Measurements from ENCODE around the gene HEATR5A. TPM values are rescaled to one million over a fixed set of nuclear protein-coding genes. Genes with fewer than 3 reads are reported as not detected.

HEATR5A gene
- total RNA-seq, 5 donors from 2014 or later (not counting 1 experiment from before 2014, with no cell fraction given), result 7.5 to 13.2 (median 13.0) TPM

DNA sequence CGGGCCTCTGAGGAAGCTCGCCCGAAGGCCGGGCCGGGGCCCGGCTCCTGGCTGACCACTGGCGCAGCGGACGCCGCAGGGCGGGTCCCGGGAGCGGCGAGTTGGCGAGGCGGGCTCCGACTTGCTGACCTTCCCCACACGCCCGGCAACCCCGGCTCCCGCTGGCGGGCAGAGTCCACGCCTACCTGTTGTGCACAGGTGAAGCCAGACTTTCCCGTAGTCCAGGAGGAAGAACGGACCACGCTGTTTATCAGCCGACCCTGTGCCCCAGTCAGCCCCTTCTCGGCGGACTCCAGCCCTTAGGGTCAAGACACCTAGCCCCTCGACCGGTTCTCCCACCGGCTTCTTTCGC, 407 bp downstream of the HEATR5A start:
- no peaks in the 10 kb centered on the region for H3K9me3 ChIP-seq
- 0% methylated on average over 33 of the region's 33 CpGs for WGBS (ENCODE audit: insufficient coverage)
- CTCF ChIA-PET, result interaction anchor here (0.8 to 2.1 kb wide), 7 partner anchors 14 to 797 kb away, joined by 3 to 17 read pairs (median 3); partner anchors contain the start of gene DTD2 (in 1 of the 2)
- Mint-ChIP-seq H3K9me3 (no peaks in the 10 kb centered on the region), H3K27me3 (no peaks in the 10 kb centered on the region), H3K36me3 (no peaks in the 10 kb centered on the region), H3K4me3 (peak overlapping the region; percentile 94 to 98 (median 96)), H3K27ac (peak overlapping the region in 1 of 2 donors; percentile 94), H3K4me1 (peaks cover 20 to 34% (median 26%) of the 10 kb centered on the region in 3 donors)
- H3K36me3 ChIP-seq (ENCODE audit: control insufficient read depth in 2 of 2, extremely low read depth in 1 of 2, insufficient read depth in 1 of 2, low read length in 1 of 2), result no peaks in the 10 kb centered on the region
- peak overlapping the region; percentile 94 to 98 for H3K4me3 ChIP-seq (ENCODE audit: control insufficient read depth in 1 of 2, extremely low read depth in 1 of 2, low read length in 1 of 2)
- ATAC-seq (replicated peaks in 1 of 4) (peak; percentile 19 to 25 (median 22)), DNase-seq (peak in 9 of 35 experiments; percentile 0 to 25 (median 2))
- peaks cover 3% of the 10 kb centered on the region in 2 experiments for H3K4me1 ChIP-seq (ENCODE audit: control insufficient read depth in 1 of 2, extremely low read depth in 1 of 2, insufficient read depth in 2 of 2, low read length in 2 of 2)
- H3K27ac ChIP-seq (ENCODE audit: low read length), result peak overlapping the region; percentile 57
- no peaks in the 10 kb centered on the region for H3K27me3 ChIP-seq (replicated peaks in 1 of 2; ENCODE audit: control insufficient read depth in 2 of 2, extremely low read depth in 1 of 2, insufficient read depth in 2 of 2, low read length in 1 of 2)
- POLR2A ChIA-PET, result interaction anchor here (1.0 to 1.3 kb wide), 5 partner anchors 9 to 783 kb away, joined by 3 to 12 read pairs (median 5); partner anchors contain the start of genes DTD2 (in 1 of the 2), NUBPL (in 1 of the 2) and RNU6-8 (in 1 of the 2)

DNA sequence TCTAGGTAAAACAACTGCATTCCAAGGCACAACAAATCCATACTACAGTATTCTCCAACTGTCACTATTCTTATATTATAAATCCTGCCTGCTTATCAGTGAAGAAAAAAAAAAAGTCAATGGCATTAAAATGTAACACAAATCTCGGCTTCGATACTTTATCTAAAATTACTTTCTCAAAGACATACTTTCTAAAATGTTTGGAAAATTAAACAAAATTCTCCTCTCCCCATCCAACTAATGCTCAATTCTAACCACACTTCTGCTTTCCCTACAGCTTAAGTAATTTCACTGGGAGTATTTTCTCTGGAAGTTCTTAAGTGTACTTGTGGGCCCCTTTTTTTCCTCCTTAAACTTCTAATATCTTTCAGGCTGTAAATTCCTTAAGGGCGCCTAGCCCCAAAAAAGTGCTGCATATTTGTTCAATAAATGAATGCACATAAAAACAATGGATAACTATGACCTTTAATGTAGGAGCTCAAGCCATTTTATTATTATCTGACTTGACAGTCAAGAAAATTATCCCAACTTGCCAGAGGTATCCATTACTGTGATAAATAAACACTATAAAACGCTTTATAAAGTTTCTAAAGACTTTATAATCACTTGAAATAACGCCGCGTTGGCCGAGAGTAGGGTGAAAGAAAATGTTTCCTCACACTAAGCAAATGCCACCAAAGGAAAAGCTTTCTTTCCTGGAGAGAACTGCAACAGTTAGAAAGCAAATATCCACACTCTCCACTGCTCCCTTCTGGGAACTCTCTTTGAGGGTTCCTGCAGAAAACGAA, 977 bp downstream of the HEATR5A start:
- ChIA-PET CTCF (interaction anchor here (0.6 to 2.1 kb wide), 5 partner anchors 15 to 797 kb away, joined by 3 to 17 read pairs (median 3); partner anchors contain the start of gene DTD2 (in 1 of the 2)), POLR2A (interaction anchor here (0.6 to 1.3 kb wide), 4 partner anchors 31 to 790 kb away, joined by 3 to 7 read pairs (median 3); partner anchors contain the start of gene RNU6-8 (in 1 of the 2))
- peak overlapping the region; percentile 94 to 98 for H3K4me3 ChIP-seq (ENCODE audit: control insufficient read depth in 1 of 2, extremely low read depth in 1 of 2, low read length in 1 of 2)
- ATAC-seq (replicated peaks in 1 of 4) (no peak), DNase-seq (no peak)
- H3K36me3 Mint-ChIP-seq, result no peaks in the 10 kb centered on the region
- WGBS (ENCODE audit: insufficient coverage), result 0% methylated on average over 1 of the region's 9 CpGs
- H3K4me1 ChIP-seq (ENCODE audit: control insufficient read depth in 1 of 2, extremely low read depth in 1 of 2, insufficient read depth in 2 of 2, low read length in 2 of 2), result peaks cover 3% of the 10 kb centered on the region in 2 experiments
- no peak overlapping the region for H3K27ac Mint-ChIP-seq
- H3K4me1 Mint-ChIP-seq, result peaks cover 25 to 37% (median 26%) of the 10 kb centered on the region in 3 donors
- H3K27me3 ChIP-seq (replicated peaks in 1 of 2; ENCODE audit: control insufficient read depth in 2 of 2, extremely low read depth in 1 of 2, insufficient read depth in 2 of 2, low read length in 1 of 2), result no peaks in the 10 kb centered on the region
- no peaks in the 10 kb centered on the region for H3K27me3 Mint-ChIP-seq
- H3K4me3 Mint-ChIP-seq, result peak overlapping the region; percentile 94 to 98 (median 96)
- no peaks in the 10 kb centered on the region for H3K36me3 ChIP-seq (ENCODE audit: control insufficient read depth in 2 of 2, extremely low read depth in 1 of 2, insufficient read depth in 1 of 2, low read length in 1 of 2)
- H3K9me3 ChIP-seq, result no peaks in the 10 kb centered on the region
- no peaks in the 10 kb centered on the region for H3K9me3 Mint-ChIP-seq
- H3K27ac ChIP-seq (ENCODE audit: low read length), result no peak overlapping the region

DNA sequence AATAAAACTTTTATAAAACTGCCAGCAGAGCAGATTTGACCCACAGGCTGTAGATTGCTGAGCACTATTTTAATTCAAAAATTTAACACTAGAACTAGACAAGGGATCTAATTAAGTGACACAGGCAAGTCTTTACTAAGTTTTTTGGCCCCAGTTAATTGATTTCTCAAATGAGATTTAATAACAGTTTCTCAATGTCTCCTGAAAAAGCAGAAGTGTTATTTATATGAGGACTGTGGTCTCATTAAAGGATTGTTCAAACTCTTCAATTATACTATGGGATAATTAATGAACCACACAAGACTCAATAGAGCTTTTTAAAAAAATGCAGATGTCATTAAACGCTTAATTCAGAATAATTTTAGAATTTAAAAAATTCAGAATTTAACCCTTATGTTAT, 1.9 kb downstream of the HEATR5A start:
- WGBS (ENCODE audit: insufficient coverage), result no CpG with 5 or more reads among the region's 1 CpG
- ATAC-seq (replicated peaks in 1 of 4), result no peak
- Mint-ChIP-seq H3K9me3 (no peaks in the 10 kb centered on the region), H3K27ac (no peak overlapping the region), H3K27me3 (no peaks in the 10 kb centered on the region), H3K4me1 (peaks cover 30 to 43% (median 32%) of the 10 kb centered on the region in 3 donors), H3K36me3 (no peaks in the 10 kb centered on the region), H3K4me3 (no peak overlapping the region)
- DNase-seq, result no peak
- no peak overlapping the region for H3K27ac ChIP-seq (ENCODE audit: low read length)
- H3K27me3 ChIP-seq (replicated peaks in 1 of 2; ENCODE audit: control insufficient read depth in 2 of 2, extremely low read depth in 1 of 2, insufficient read depth in 2 of 2, low read length in 1 of 2), result no peaks in the 10 kb centered on the region
- no peak overlapping the region for H3K4me3 ChIP-seq (ENCODE audit: control insufficient read depth in 1 of 2, extremely low read depth in 1 of 2, low read length in 1 of 2)
- no peaks in the 10 kb centered on the region for H3K9me3 ChIP-seq
- ChIA-PET CTCF (no interaction called here), POLR2A (no interaction called here)
- peaks cover 3% of the 10 kb centered on the region in 2 experiments for H3K4me1 ChIP-seq (ENCODE audit: control insufficient read depth in 1 of 2, extremely low read depth in 1 of 2, insufficient read depth in 2 of 2, low read length in 2 of 2)
- no peaks in the 10 kb centered on the region for H3K36me3 ChIP-seq (ENCODE audit: control insufficient read depth in 2 of 2, extremely low read depth in 1 of 2, insufficient read depth in 1 of 2, low read length in 1 of 2)

DNA sequence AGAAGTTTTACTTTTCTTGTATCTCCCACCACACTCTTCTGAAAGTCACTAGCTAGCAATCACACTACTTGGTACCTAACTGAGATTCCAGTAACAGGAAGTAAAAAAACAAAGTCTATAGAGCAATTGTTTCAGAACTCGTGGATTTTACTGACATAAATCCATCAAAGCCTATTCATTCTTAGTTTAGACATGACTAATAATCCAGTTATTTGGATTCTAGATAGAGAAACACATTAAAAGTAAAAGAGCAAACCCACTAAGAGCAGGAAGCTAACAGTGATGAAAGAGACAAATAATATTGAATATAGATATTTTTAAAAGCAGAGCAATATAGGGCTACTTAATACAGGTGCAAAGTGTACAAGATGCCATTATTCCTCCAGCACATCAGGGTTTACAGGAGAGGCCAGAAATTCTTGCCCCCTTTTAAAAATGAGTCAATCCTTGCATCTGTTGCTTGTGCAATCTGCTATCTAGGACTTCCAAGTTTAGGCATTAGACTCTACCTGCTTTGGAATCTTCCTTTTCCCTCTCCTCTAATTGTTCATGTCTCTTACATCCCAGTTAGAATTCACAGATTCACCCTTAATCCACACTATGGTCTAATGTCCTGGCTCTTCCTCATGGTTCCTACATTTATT, 6.0 kb downstream of the HEATR5A start:
- Histone ChIP-seq H3K9me3 (no peaks in the 10 kb centered on the region), H3K27ac (ENCODE audit: low read length) (no peak overlapping the region), H3K4me3 (ENCODE audit: control insufficient read depth in 1 of 2, extremely low read depth in 1 of 2, low read length in 1 of 2) (no peak overlapping the region), H3K36me3 (ENCODE audit: control insufficient read depth in 2 of 2, extremely low read depth in 1 of 2, insufficient read depth in 1 of 2, low read length in 1 of 2) (no peaks in the 10 kb centered on the region), H3K4me1 (ENCODE audit: control insufficient read depth in 1 of 2, extremely low read depth in 1 of 2, insufficient read depth in 2 of 2, low read length in 2 of 2) (peaks cover 0 to under 1% of the 10 kb centered on the region in 2 experiments), H3K27me3 (replicated peaks in 1 of 2; ENCODE audit: control insufficient read depth in 2 of 2, extremely low read depth in 1 of 2, insufficient read depth in 2 of 2, low read length in 1 of 2) (no peaks in the 10 kb centered on the region)
- H3K36me3 Mint-ChIP-seq, result peaks cover 6% of the 10 kb centered on the region
- no CpG with 5 or more reads among the region's 1 CpG for WGBS (ENCODE audit: insufficient coverage)
- POLR2A ChIA-PET, result interaction anchor here in 1 of 2 donors (0.5 kb wide), 1 partner anchor 439 kb away, joined by 4 read pairs; no protein-coding TSS in a partner anchor
- H3K27ac Mint-ChIP-seq, result no peak overlapping the region
- DNase-seq, result no peak
- H3K9me3 Mint-ChIP-seq, result no peaks in the 10 kb centered on the region
- peaks cover 20 to 37% (median 21%) of the 10 kb centered on the region in 3 donors for H3K4me1 Mint-ChIP-seq
- ATAC-seq (replicated peaks in 1 of 4), result no peak
- H3K27me3 Mint-ChIP-seq, result no peaks in the 10 kb centered on the region
- no peak overlapping the region for H3K4me3 Mint-ChIP-seq
- CTCF ChIA-PET, result interaction anchor here in 1 of 2 donors (0.6 kb wide), 1 partner anchor 519 kb away, joined by 4 read pairs; no protein-coding TSS in a partner anchor

GRCh38 chr14:31411218-31411727, 9.1 kb downstream of the HEATR5A start:
- CTCF ChIA-PET, result no interaction called here
- no peak overlapping the region for H3K4me3 Mint-ChIP-seq
- H3K27ac Mint-ChIP-seq, result no peak overlapping the region
- WGBS (ENCODE audit: insufficient coverage), result no CpG with 5 or more reads among the region's 2 CpGs
- no peaks in the 10 kb centered on the region for H3K9me3 Mint-ChIP-seq
- H3K4me3 ChIP-seq (ENCODE audit: control insufficient read depth in 1 of 2, extremely low read depth in 1 of 2, low read length in 1 of 2), result no peak overlapping the region
- no peaks in the 10 kb centered on the region for H3K9me3 ChIP-seq
- H3K27me3 ChIP-seq (replicated peaks in 1 of 2; ENCODE audit: control insufficient read depth in 2 of 2, extremely low read depth in 1 of 2, insufficient read depth in 2 of 2, low read length in 1 of 2), result no peaks in the 10 kb centered on the region
- no peak for DNase-seq
- peaks cover 8% of the 10 kb centered on the region for H3K36me3 Mint-ChIP-seq
- H3K36me3 ChIP-seq (ENCODE audit: control insufficient read depth in 2 of 2, extremely low read depth in 1 of 2, insufficient read depth in 1 of 2, low read length in 1 of 2), result no peaks in the 10 kb centered on the region
- POLR2A ChIA-PET, result interaction anchor here in 1 of 2 donors (1.0 kb wide), 1 partner anchor 9 kb away, joined by 5 read pairs; the partner anchor contains the start of gene HEATR5A
- no peaks in the 10 kb centered on the region for H3K27me3 Mint-ChIP-seq
- no peak for ATAC-seq (replicated peaks in 1 of 4)
- H3K4me1 ChIP-seq (ENCODE audit: control insufficient read depth in 1 of 2, extremely low read depth in 1 of 2, insufficient read depth in 2 of 2, low read length in 2 of 2), result no peaks in the 10 kb centered on the region
- H3K4me1 Mint-ChIP-seq, result peaks cover 10 to 21% (median 16%) of the 10 kb centered on the region in 3 donors
- no peak overlapping the region for H3K27ac ChIP-seq (ENCODE audit: low read length)

DNA sequence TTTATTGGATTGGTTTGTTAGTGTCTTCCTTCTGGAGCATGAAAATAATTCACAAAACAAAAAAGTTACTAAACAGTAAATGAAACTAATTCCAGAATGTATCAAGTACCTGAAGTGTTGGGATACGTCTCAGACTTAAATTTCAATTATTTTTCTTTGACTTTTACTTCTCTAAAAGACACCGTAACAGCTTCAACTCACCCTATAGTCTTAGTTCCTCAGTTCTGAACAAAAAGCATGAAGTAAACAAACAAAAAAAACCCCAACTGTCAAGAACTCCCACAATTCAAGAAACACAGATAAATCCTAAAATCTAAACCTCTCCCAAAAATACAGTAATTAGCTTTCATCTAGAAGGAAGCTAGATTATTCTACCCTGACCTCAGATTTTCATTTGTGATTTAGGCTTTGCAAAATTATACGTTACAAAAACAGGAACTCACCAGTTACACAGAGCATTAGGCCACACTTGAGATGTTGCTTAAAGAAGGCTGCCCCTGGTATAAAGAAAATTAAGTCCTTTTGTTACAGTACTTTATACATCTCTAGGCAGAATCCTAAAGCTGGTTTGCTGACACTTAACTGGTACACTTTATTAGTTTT, 10.2 kb downstream of the HEATR5A start:
- CTCF ChIA-PET, result no interaction called here
- H3K27ac Mint-ChIP-seq, result no peak overlapping the region

More for the DNA sequence above, 10.2 kb downstream of the HEATR5A start:
- Mint-ChIP-seq H3K4me1 (peaks cover 8 to 20% (median 13%) of the 10 kb centered on the region in 3 donors), H3K9me3 (no peaks in the 10 kb centered on the region), H3K36me3 (peaks cover 8% of the 10 kb centered on the region), H3K4me3 (no peak overlapping the region), H3K27me3 (no peaks in the 10 kb centered on the region)
- no peaks in the 10 kb centered on the region for H3K9me3 ChIP-seq
- ATAC-seq (replicated peaks in 1 of 4), result no peak
- WGBS (ENCODE audit: insufficient coverage), result 93% methylated on average over 2 of the region's 3 CpGs
- H3K27me3 ChIP-seq (replicated peaks in 1 of 2; ENCODE audit: control insufficient read depth in 2 of 2, extremely low read depth in 1 of 2, insufficient read depth in 2 of 2, low read length in 1 of 2), result no peaks in the 10 kb centered on the region
- no peaks in the 10 kb centered on the region for H3K36me3 ChIP-seq (ENCODE audit: control insufficient read depth in 2 of 2, extremely low read depth in 1 of 2, insufficient read depth in 1 of 2, low read length in 1 of 2)
- POLR2A ChIA-PET, result interaction anchor here in 1 of 2 donors (1.0 kb wide), 1 partner anchor 10 kb away, joined by 5 read pairs; the partner anchor contains the start of gene HEATR5A
- no peak for DNase-seq
- no peak overlapping the region for H3K4me3 ChIP-seq (ENCODE audit: control insufficient read depth in 1 of 2, extremely low read depth in 1 of 2, low read length in 1 of 2)
- H3K4me1 ChIP-seq (ENCODE audit: control insufficient read depth in 1 of 2, extremely low read depth in 1 of 2, insufficient read depth in 2 of 2, low read length in 2 of 2), result no peaks in the 10 kb centered on the region
- no peak overlapping the region for H3K27ac ChIP-seq (ENCODE audit: low read length)

Data from T-cell (primary cell).